ENCODE data around the gene TAS2R42.

DNA sequence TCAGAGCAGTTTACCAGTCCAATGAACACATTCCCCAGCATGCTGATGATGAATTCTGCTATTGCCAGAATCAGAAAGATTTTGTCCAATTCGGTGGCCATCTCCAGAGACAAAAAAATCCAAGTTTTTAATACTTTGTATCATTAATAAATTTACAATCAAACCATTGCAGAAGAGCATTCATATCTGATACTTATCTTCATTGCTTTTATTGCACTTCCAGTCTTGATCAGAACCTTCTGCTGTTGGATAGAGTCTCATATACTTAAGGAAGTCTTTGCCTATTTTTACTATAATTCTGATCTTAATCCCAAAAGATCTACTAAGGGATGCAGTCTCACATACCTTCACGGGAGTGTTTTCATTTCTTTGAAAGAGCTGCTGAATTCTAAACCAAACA, at the start of gene TAS2R42:
- no peak for TF ChIP-seq NR3C1 (IDR thresholded peaks at IDR 0.05)
- TF ChIP-seq, protein P1, sequence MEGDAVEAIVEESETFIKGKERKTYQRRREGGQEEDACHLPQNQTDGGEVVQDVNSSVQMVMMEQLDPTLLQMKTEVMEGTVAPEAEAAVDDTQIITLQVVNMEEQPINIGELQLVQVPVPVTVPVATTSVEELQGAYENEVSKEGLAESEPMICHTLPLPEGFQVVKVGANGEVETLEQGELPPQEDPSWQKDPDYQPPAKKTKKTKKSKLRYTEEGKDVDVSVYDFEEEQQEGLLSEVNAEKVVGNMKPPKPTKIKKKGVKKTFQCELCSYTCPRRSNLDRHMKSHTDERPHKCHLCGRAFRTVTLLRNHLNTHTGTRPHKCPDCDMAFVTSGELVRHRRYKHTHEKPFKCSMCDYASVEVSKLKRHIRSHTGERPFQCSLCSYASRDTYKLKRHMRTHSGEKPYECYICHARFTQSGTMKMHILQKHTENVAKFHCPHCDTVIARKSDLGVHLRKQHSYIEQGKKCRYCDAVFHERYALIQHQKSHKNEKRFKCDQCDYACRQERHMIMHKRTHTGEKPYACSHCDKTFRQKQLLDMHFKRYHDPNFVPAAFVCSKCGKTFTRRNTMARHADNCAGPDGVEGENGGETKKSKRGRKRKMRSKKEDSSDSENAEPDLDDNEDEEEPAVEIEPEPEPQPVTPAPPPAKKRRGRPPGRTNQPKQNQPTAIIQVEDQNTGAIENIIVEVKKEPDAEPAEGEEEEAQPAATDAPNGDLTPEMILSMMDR (IDR thresholded peaks at IDR 0.05) = no peak
- no peak for TF ChIP-seq CEBPB (IDR thresholded peaks at IDR 0.05)
- TF ChIP-seq POLR2A (IDR thresholded peaks at IDR 0.05; ENCODE audit: low read length) = no peak
- TF ChIP-seq MYC (IDR thresholded peaks at IDR 0.05; ENCODE audit: borderline replicate concordance, low read length) = no peak

Data from A549 (cell line).